Endodermal cell (in vitro differentiated cells): Measurements from ENCODE around the gene ACRBP. TPM values are rescaled to one million over a fixed set of nuclear protein-coding genes. Genes with fewer than 3 reads are reported as not detected.

Source experiments
- DNase-seq: peaks from one replicate; pipeline ENCODE4 v3.0.0-alpha.2; 2017
- H3K27ac ChIP-seq: 2 replicates; pipeline ENCODE4 v1.5.1; 2013; ENCODE audit warnings: mild to moderate bottlenecking, low read depth, low read length, moderate library complexity
- H3K27me3 ChIP-seq: 2 replicates; pipeline ENCODE4 v1.6.1; 2013; ENCODE audit warnings: mild to moderate bottlenecking, low read length, moderate library complexity; ENCODE audit not compliant: insufficient read depth, control insufficient read depth, poor library complexity, severe bottlenecking
- H3K36me3 ChIP-seq: 2 replicates; pipeline ENCODE4 v1.7.0; 2013; ENCODE audit warnings: mild to moderate bottlenecking, low read length, moderate library complexity; ENCODE audit not compliant: control insufficient read depth, insufficient read depth
- H3K4me1 ChIP-seq: one replicate; pipeline ENCODE4 v1.7.0; 2013; ENCODE audit warnings: low read length; ENCODE audit not compliant: control insufficient read depth, insufficient read depth
- H3K4me3 ChIP-seq: 2 replicates; pipeline ENCODE4 v1.5.1; 2013; ENCODE audit warnings: mild to moderate bottlenecking, low read length, moderate library complexity
- H3K9ac ChIP-seq: 2 replicates; pipeline ENCODE4 v1.6.1; 2013; ENCODE audit warnings: mild to moderate bottlenecking, low read length, moderate library complexity; ENCODE audit not compliant: poor library complexity, severe bottlenecking; ENCODE audit errors: extremely low read depth
- H3K9me3 ChIP-seq: 2 replicates; pipeline ENCODE4 v1.6.1; 2013; ENCODE audit warnings: mild to moderate bottlenecking, low read length, moderate library complexity; ENCODE audit not compliant: control insufficient read depth
- H3K27ac Mint-ChIP-seq: 2 replicates; pipeline ENCODE4 v1.8.0; 2020; ENCODE audit warnings: mixed read lengths
- H3K27me3 Mint-ChIP-seq: 2 replicates; pipeline ENCODE4 v1.8.0; 2021; ENCODE audit warnings: mild to moderate bottlenecking, mixed read lengths; ENCODE audit not compliant: insufficient read depth
- H3K36me3 Mint-ChIP-seq: 2 replicates; pipeline ENCODE4 v1.8.0; 2020; ENCODE audit warnings: low read depth, mixed read lengths
- H3K4me1 Mint-ChIP-seq: 2 replicates; pipeline ENCODE4 v1.8.0; 2020; ENCODE audit warnings: mixed read lengths
- H3K4me3 Mint-ChIP-seq: 2 replicates; pipeline ENCODE4 v1.8.0; 2020; ENCODE audit warnings: mild to moderate bottlenecking, moderate library complexity, mixed read lengths
- H3K9me3 Mint-ChIP-seq: 2 replicates; pipeline ENCODE4 v1.8.0; 2020; ENCODE audit warnings: mild to moderate bottlenecking, mixed read lengths
- CTCF ChIP-seq: fragments of 200-600 bp; sonication (generic); conservative IDR thresholded peaks from 2 replicates; pipeline ENCODE4 v1.5.0; 2021; ENCODE audit warnings: antibody characterized with exemption, mild to moderate bottlenecking
- WGBS, 2 experiments: methylation state at CpG; one replicate each; pipeline versions ENCODE4 v1.1.5 to v1.1.7; 2013; ENCODE audit warnings: missing lambda C conversion rate in 2 of 2, mixed read lengths in 1 of 2; ENCODE audit not compliant: insufficient coverage in 1 of 2, insufficient read length in 1 of 2; 5-methylcytosine and 5-hydroxymethylcytosine counted together
- total RNA-seq, 2 donors: library from RNA; stranded (reverse); fragmentation: NEBNext Ultra II Directional in 1 of 2; extraction: Animal tissue kit (Norgen Biotek cat#: 25700) in 1 of 2; gene quantifications; 2 replicates in 1 of 2; 3 replicates in 1 of 2; pipeline ENCODE4 v1.2.1, GENCODE V29; 2021

ACRBP gene
- total RNA-seq, 2 donors from 2014 or later = 1.9 to 3.9 TPM

GRCh38 chr12:6693832-6694355 lies 46.7 kb upstream of the ACRBP start:
- no peaks in the 10 kb centered on the region for H3K4me1 ChIP-seq
- H3K27me3 Mint-ChIP-seq = peaks cover 55% of the 10 kb centered on the region

DNA sequence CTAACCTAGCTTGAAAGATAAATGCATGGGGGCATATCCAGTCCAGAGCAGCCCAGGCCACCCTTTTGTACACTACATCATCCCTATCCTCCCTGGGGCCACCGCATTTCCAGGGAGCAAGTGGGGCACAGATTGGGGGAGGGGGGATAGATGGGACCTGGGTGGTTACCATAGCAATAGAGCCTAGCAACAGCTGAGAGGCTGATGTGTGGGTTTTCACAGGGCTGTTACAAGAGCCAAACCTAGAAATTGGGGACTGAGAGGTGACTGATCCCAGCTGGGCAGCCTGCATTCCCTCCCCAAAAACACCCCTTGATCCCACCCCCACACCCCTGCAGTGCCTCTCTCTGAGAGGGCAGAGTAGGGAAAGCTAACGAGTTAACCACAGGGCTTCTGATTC lies 45.7 kb upstream of the ACRBP start:
- peaks cover 45% of the 10 kb centered on the region for H3K27me3 Mint-ChIP-seq
- no peak for DNase-seq
- Histone ChIP-seq H3K4me1 (no peaks in the 10 kb centered on the region), H3K4me3 (no peak overlapping the region), H3K9ac (no peak overlapping the region), H3K9me3 (no peaks in the 10 kb centered on the region), H3K36me3 (no peaks in the 10 kb centered on the region), H3K27ac (no peak overlapping the region), H3K27me3 (no peaks in the 10 kb centered on the region)
- 77% methylated on average over 2 of the region's 2 CpGs; no CpG with 5 or more reads in 1 of the 2 experiments for WGBS, 2 experiments
- H3K4me1 Mint-ChIP-seq = peaks cover 13% of the 10 kb centered on the region
- H3K36me3 Mint-ChIP-seq = no peaks in the 10 kb centered on the region
- H3K9me3 Mint-ChIP-seq = no peaks in the 10 kb centered on the region
- H3K4me3 Mint-ChIP-seq = no peak overlapping the region
- TF ChIP-seq CTCF = no peak
- no peak overlapping the region for H3K27ac Mint-ChIP-seq

More at GRCh38 chr12:6693832-6694355, 46.7 kb upstream of the ACRBP start:
- peaks cover 15% of the 10 kb centered on the region for H3K4me1 Mint-ChIP-seq
- DNase-seq = no peak
- H3K9me3 Mint-ChIP-seq = no peaks in the 10 kb centered on the region
- Histone ChIP-seq H3K9ac (no peak overlapping the region), H3K4me3 (no peak overlapping the region), H3K9me3 (no peaks in the 10 kb centered on the region), H3K27me3 (peaks cover under 1% of the 10 kb centered on the region), H3K36me3 (no peaks in the 10 kb centered on the region), H3K27ac (no peak overlapping the region)
- no peak overlapping the region for H3K4me3 Mint-ChIP-seq
- H3K27ac Mint-ChIP-seq = no peak overlapping the region
- no peak for TF ChIP-seq CTCF
- WGBS, 2 experiments = 83 to 89% methylated on average over 3 to 4 of the region's 4 CpGs
- no peaks in the 10 kb centered on the region for H3K36me3 Mint-ChIP-seq

- Histone ChIP-seq H3K27me3 (no peaks in the 10 kb centered on the region), H3K27ac (no peak overlapping the region), H3K36me3 (peaks cover 8% of the 10 kb centered on the region), H3K4me3 (no peak overlapping the region), H3K9me3 (no peaks in the 10 kb centered on the region), H3K4me1 (no peaks in the 10 kb centered on the region), H3K9ac (no peak overlapping the region)
- WGBS, 2 experiments = 92 to 100% methylated on average over 1 to 4 of the region's 4 CpGs
- H3K9me3 Mint-ChIP-seq = no peaks in the 10 kb centered on the region
- H3K27me3 Mint-ChIP-seq = peaks cover 34% of the 10 kb centered on the region
- TF ChIP-seq CTCF = no peak
- H3K36me3 Mint-ChIP-seq = peaks cover 6% of the 10 kb centered on the region
- H3K4me1 Mint-ChIP-seq = peaks cover 25% of the 10 kb centered on the region
- H3K27ac Mint-ChIP-seq = no peak overlapping the region
- no peak for DNase-seq
- H3K4me3 Mint-ChIP-seq = no peak overlapping the region
Measured at GRCh38 chr12:6691473-6691872, 44.2 kb upstream of the ACRBP start.
